Measurements from ENCODE around the gene SAMM50. TPM values are rescaled to one million over a fixed set of nuclear protein-coding genes. Genes with fewer than 3 reads are reported as not detected.

The SAMM50 gene
- total RNA-seq, 1 experiment from 2014 or later, result 67.2 TPM

GRCh38 chr22:44024288-44024921, 69.2 kb downstream of the SAMM50 start, which contains the start of gene PARVB:
Gene PARVB, plus strand, starts transcription at chr22:44024302. Its CDS starts 38 bp downstream, at chr22:44024340.
- H3K4me1 ChIP-seq (ENCODE audit: insufficient read depth, low read length, poor library complexity, severe bottlenecking), result peaks cover 23% of the 10 kb centered on the region
- H3K36me3 ChIP-seq (ENCODE audit: insufficient read depth, low read length, poor library complexity, severe bottlenecking), result no peaks in the 10 kb centered on the region
- intact Hi-C loops (cut with micrococcal nuclease; ENCODE audit: unreplicated experiment), result no loop called here
- ChIA-PET POLR2A (ENCODE audit: low non-redundant PET) (no interaction called here), CTCF (no interaction called here)
- TF ChIP-seq, protein P1, sequence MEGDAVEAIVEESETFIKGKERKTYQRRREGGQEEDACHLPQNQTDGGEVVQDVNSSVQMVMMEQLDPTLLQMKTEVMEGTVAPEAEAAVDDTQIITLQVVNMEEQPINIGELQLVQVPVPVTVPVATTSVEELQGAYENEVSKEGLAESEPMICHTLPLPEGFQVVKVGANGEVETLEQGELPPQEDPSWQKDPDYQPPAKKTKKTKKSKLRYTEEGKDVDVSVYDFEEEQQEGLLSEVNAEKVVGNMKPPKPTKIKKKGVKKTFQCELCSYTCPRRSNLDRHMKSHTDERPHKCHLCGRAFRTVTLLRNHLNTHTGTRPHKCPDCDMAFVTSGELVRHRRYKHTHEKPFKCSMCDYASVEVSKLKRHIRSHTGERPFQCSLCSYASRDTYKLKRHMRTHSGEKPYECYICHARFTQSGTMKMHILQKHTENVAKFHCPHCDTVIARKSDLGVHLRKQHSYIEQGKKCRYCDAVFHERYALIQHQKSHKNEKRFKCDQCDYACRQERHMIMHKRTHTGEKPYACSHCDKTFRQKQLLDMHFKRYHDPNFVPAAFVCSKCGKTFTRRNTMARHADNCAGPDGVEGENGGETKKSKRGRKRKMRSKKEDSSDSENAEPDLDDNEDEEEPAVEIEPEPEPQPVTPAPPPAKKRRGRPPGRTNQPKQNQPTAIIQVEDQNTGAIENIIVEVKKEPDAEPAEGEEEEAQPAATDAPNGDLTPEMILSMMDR (conservative IDR thresholded peaks at IDR 0.05; ENCODE audit: low read depth, low read length), result no peak
- no peak for TF ChIP-seq EZH2 (IDR thresholded peaks at IDR 0.05; ENCODE audit: borderline replicate concordance, low read depth, low read length, poor library complexity, severe bottlenecking)
- H3K27ac ChIP-seq (ENCODE audit: low read depth, low read length, poor library complexity, severe bottlenecking), result peak within 1 kb of the TSS; percentile 94
- H3K9me3 ChIP-seq (ENCODE audit: low read depth, low read length, poor library complexity, severe bottlenecking), result no peaks in the 10 kb centered on the region
- no peaks in the 10 kb centered on the region for H3K27me3 ChIP-seq (replicated peaks; ENCODE audit: insufficient read depth, low read depth, low read length, poor library complexity)
- peak; percentile 13 for DNase-seq (ENCODE audit: low spot score)
- BruUV-seq (replicated peaks), result no TSS peak
- peak within 1 kb of the TSS; percentile 44 for H3K4me3 ChIP-seq (ENCODE audit: low read depth, low read length, poor library complexity, severe bottlenecking)

GRCh38 chr22:44025171-44026065, 70.2 kb downstream of the SAMM50 start:
- H3K4me1 ChIP-seq (ENCODE audit: insufficient read depth, low read length, poor library complexity, severe bottlenecking), result peaks cover 23% of the 10 kb centered on the region
- no TSS peak for BruUV-seq (replicated peaks)
- intact Hi-C loops (cut with micrococcal nuclease; ENCODE audit: unreplicated experiment), result no loop called here
- no peak for DNase-seq (ENCODE audit: low spot score)
- H3K27me3 ChIP-seq (replicated peaks; ENCODE audit: insufficient read depth, low read depth, low read length, poor library complexity), result no peaks in the 10 kb centered on the region
- CTCF ChIA-PET, result no interaction called here
- peak overlapping the region; percentile 94 for H3K27ac ChIP-seq (ENCODE audit: low read depth, low read length, poor library complexity, severe bottlenecking)
- TF ChIP-seq EZH2 (IDR thresholded peaks at IDR 0.05; ENCODE audit: borderline replicate concordance, low read depth, low read length, poor library complexity, severe bottlenecking), result no peak
- POLR2A ChIA-PET (ENCODE audit: low non-redundant PET), result no interaction called here
- no peaks in the 10 kb centered on the region for H3K36me3 ChIP-seq (ENCODE audit: insufficient read depth, low read length, poor library complexity, severe bottlenecking)
- peak overlapping the region; percentile 36 for H3K4me3 ChIP-seq (ENCODE audit: low read depth, low read length, poor library complexity, severe bottlenecking)
- H3K9me3 ChIP-seq (ENCODE audit: low read depth, low read length, poor library complexity, severe bottlenecking), result no peaks in the 10 kb centered on the region

DNA sequence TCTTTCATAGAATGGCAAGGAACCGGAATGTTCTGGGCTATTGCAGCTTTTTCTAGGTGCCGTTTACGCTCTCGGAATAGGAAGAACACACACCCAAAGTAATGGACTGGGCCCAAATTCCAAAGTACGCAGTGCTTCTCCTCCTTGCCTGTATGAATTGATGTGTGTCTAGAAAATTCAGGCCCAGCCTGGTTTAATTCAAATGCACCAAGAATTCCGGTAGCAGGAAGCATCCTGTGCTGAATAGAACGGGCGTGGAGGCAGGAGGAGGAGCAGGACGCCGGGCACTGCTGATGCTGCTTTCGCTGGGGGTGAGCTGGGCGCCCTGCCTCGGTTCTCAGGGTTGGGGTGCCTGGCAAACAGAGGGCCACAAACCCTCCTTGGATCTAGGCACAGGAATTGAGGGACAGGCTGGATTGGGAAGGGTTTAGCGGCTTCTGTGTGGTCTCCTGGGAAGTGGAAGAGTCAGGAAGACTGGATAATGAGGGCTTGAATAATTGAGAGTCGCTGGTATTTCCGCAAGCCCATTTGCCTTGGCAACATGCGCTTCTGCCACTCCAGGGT, 70.9 kb downstream of the SAMM50 start:
- H3K9me3 ChIP-seq (ENCODE audit: low read depth, low read length, poor library complexity, severe bottlenecking), result no peaks in the 10 kb centered on the region
- H3K36me3 ChIP-seq (ENCODE audit: insufficient read depth, low read length, poor library complexity, severe bottlenecking), result no peaks in the 10 kb centered on the region
- POLR2A ChIA-PET (ENCODE audit: low non-redundant PET), result no interaction called here
- peaks cover 24% of the 10 kb centered on the region for H3K4me1 ChIP-seq (ENCODE audit: insufficient read depth, low read length, poor library complexity, severe bottlenecking)
- TF ChIP-seq, protein P1 (conservative IDR thresholded peaks at IDR 0.05; ENCODE audit: low read depth, low read length), result no peak
- no peak for TF ChIP-seq EZH2 (IDR thresholded peaks at IDR 0.05; ENCODE audit: borderline replicate concordance, low read depth, low read length, poor library complexity, severe bottlenecking)
- CTCF ChIA-PET, result interaction anchor here (0.5 kb wide), 1 partner anchor 659 kb away, joined by 3 read pairs; no protein-coding TSS in a partner anchor
- intact Hi-C loops (cut with micrococcal nuclease; ENCODE audit: unreplicated experiment), result no loop called here
- DNase-seq (ENCODE audit: low spot score), result peak; percentile 61
- peak overlapping the region; percentile 25 for H3K4me3 ChIP-seq (ENCODE audit: low read depth, low read length, poor library complexity, severe bottlenecking)
- H3K27ac ChIP-seq (ENCODE audit: low read depth, low read length, poor library complexity, severe bottlenecking), result peak overlapping the region; percentile 94
- H3K27me3 ChIP-seq (replicated peaks; ENCODE audit: insufficient read depth, low read depth, low read length, poor library complexity), result no peaks in the 10 kb centered on the region
- BruUV-seq (replicated peaks), result no TSS peak
